DMS 273 (cell line): Measurements from ENCODE around the gene GRID2.
"Not testable (repeated sequence)": the region's sequence is repeated elsewhere in the genome, so short reads cannot be mapped to it uniquely, and the experiment has no call there.

Source experiments
- DNase-seq: peaks from one replicate; lab custom pipeline; 2025; ENCODE audit not compliant: unreplicated experiment; lab: John Stamatoyannopoulos, UW

Gene GRID2

GRCh38 chr4:93299118-93299517, 995.4 kb downstream of the GRID2 start:
- DNase-seq = no peak

DNA sequence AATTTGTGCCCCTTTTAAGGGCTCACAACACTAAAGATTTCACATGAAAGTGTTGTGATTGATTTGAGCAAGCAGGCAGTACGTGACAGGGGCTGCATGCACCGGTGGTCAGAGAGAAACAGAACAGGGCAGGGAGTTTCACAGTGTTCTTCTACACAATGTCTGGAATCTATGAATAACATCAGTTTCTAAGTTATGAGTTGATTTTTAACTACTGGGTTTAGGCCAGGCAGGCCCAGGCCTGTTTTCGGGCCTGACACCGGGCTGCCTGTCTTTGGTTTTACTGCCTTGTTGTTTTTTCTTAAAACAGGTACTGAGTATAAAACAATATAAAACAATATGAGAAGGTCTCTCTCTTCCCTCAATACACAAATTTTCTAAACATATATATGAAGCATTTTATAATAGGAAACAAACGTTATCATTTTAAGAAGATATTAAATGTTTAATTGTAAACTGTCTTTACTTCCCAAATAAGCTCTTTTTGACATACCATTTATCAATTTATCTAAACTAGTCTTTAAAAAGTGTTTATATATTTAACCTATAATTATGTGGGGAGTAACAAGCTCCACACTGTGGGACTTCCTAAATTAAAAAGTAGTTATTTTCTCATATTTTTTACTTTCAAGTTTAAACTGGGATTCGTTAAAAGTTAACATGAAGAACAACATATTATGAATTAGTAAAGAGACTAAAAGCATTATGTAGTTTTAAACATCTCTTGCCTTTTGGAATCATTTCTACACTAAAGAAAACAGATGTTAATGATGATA, 997.2 kb downstream of the GRID2 start:
- DNase-seq = peak; percentile 34

GRCh38 chr4:93302310-93302709, 998.5 kb downstream of the GRID2 start:
- DNase-seq = no peak

GRCh38 chr4:93303440-93303839, 999.7 kb downstream of the GRID2 start:
- no peak for DNase-seq

DNA sequence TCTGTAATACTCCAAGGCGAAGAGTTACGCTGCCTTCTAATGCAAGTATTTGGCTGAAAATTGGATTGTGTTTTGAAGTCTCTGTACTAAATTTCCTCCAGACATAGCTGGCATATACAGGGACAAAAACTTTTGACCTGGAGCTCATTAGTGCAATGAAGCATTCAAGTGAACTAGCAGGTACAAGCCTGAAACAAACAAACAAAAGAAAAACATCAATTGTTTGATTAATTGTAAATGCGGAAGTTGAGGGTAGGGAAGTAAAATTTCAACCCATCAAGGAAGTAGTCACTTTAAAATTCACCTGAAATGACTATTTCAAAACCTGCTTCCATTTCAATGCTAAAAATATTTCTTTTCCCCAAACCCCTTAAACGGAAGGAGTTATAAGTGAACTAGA, 1008.5 kb downstream of the GRID2 start:
- DNase-seq = no peak

GRCh38 chr4:93313197-93313596, 1009.4 kb downstream of the GRID2 start:
- DNase-seq = peak; percentile 58

- DNase-seq = peak; percentile 70
These were observed 1013.3 kb downstream of the GRID2 start for GRCh38 chr4:93317057-93317456.

DNA sequence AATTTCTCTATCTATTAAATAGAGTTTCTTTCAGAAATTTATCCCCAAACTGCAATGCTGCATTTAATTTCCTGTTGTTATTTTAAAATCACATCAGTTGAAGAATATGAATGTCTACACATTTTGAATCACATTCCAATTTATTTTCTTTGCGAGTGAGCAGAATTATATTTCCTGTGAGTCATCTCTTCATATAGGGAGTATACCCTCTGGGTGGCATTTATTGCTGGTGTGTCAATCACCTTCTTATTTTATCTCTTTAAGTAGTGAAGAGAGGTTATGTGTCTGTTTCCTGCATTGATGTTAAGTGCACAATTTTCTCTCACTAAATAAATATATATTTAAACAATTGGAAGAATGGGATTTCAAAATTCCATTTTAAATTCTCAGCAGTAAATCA, 1013.8 kb downstream of the GRID2 start:
- DNase-seq = no peak

- DNase-seq = no peak
These were observed 1015.3 kb downstream of the GRID2 start for GRCh38 chr4:93319041-93319440.

- no peak for DNase-seq
These were observed 1016.6 kb downstream of the GRID2 start for GRCh38 chr4:93320356-93320755.

DNA sequence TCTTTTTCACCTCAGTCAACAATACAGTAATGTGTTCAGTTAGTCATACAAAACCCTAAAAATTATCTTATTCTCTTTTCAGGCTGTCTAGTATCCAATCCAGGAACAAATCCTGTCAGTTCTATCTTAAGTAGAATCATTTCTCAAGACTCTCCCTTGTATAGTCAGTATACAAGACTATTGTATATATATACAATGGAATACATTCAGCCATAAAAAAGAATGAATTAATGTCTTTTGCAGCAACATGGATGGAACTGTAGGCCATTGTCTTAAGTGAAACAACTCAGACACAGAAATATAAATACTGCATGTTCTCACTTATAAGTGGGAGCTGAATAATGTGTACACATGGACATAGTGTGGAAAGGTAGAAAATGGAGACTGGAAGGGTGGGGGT, 1023.6 kb downstream of the GRID2 start:
- DNase-seq = no peak

DNA sequence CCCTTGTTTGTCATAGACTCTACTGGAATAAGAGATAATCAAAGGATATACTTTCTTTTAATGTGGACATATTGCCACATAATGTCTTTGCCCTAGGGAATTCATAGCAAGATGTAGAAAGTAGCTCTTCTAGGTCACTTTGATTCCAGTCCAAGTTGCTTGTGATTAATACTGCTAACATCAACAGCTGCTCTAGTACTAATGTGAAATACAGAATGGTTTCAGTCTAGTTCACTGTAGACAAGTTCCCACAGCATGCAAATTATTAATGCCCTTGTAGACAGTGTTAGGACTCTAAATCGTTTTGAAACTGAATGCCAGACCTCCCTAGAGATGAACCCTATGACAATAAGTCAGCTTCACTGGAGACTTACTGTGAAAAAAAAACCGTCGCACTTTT, 1030.2 kb downstream of the GRID2 start:
- peak; percentile 78 for DNase-seq

- no peak for DNase-seq
These were observed 1033.4 kb downstream of the GRID2 start for GRCh38 chr4:93337196-93337595.

DNA sequence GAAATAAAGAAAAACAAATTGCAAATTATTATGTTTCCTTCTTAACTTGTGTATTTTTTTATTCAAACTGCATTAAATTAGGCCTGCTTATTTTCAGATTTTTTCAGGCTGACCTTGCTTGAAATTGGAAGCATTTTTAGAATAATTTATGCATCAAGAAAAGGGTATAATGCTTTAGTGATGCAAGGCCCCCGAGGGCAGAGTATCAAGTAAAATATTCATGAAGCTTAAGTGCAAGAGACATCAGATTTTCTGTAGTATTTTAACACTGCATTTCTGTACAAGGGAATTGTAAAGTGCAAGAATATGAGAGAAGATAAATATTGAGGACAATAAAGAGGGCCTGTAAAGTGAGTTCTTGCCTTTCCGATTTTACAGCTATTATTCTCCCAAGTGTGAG, 1039.0 kb downstream of the GRID2 start:
- no peak for DNase-seq

DNA sequence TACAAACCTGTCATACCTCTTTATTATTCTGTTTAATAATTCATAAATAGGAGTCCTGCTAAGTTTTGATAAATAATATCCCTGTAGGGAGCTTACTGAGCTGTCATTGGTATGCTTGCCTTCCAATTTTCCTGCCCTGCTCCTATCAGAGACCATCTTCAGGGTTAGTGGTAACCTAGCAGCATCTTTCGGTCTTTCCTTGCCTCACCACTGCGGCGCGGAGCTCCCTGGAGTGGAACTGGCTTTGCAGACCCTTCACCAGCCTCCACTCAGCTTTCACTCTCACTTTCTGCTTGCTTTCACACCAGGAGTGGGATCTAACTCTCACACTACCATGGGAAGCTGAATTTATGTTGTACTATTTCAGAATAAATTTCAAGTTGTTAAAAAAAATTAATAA, 1043.1 kb downstream of the GRID2 start:
- no peak for DNase-seq

GRCh38 chr4:93348896-93349295, 1045.1 kb downstream of the GRID2 start:
- no peak for DNase-seq

- no peak for DNase-seq
These were observed 1048.1 kb downstream of the GRID2 start for GRCh38 chr4:93351846-93352245.

GRCh38 chr4:93355411-93355810, 1051.6 kb downstream of the GRID2 start:
- no peak for DNase-seq

DNA sequence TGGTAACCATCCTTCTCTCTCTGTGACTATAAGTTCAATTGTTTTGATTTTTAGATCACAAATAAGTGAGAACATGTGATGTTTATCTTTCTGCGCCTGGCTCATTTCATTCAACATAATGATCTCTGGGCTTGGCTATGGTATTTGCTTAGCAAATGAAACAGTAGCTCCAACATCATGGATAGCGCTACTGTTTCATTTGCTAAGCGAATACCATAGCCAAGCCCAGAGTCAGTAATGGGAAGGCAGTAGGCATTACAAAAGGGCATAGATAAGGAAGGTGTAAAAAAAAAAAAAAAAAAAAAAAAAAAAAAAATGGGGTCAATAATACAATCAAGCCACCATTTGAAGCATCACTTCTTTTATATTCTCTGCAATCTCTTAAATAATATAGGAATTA, 1055.8 kb downstream of the GRID2 start:
- DNase-seq = no peak

- DNase-seq = not testable (repeated sequence)
These were observed 1062.5 kb downstream of the GRID2 start for GRCh38 chr4:93366169-93366755.

DNA sequence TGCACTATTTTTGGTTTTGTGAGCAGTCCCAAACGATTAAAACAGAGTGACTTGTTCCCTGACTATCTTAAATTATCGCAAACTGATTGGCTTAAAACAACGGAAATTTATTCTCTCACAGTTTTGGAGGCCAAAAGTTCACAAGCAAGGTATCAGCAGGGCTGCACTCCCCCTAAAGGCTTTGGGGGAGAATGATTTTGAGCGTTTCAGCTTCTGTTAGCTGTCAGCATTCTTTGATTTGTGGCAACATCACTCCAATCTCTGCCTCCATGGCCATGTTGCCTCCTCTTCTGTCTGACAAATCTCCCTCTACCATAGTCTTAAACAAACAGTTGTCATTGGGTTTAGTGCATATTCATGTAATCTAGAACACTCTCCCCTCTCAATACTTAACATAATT, 1065.2 kb downstream of the GRID2 start:
- DNase-seq = peak; percentile 5

- DNase-seq = no peak
These were observed 1066.5 kb downstream of the GRID2 start for GRCh38 chr4:93370256-93370655.
